GDM1 (cell line): ENCODE results near the gene NAP1L5.

Experiments used
- DNase-seq: peaks from one replicate; lab custom pipeline; 2025; lab: John Stamatoyannopoulos, UW

NAP1L5 gene

GRCh38 chr4:88660446-88661294 is 37.0 kb downstream of the NAP1L5 start:
- no peak for DNase-seq

GRCh38 chr4:88659890-88660208 is 37.8 kb downstream of the NAP1L5 start:
- DNase-seq, result no peak

- peak; percentile 9 for DNase-seq
These were observed 38.4 kb downstream of the NAP1L5 start for GRCh38 chr4:88659055-88659889.

GRCh38 chr4:88655226-88655625 is 42.4 kb downstream of the NAP1L5 start:
- no peak for DNase-seq

- DNase-seq, result no peak
These were observed 44.2 kb downstream of the NAP1L5 start for GRCh38 chr4:88653371-88653946.

- DNase-seq, result no peak
These were observed 47.9 kb downstream of the NAP1L5 start for GRCh38 chr4:88649716-88650115.

GRCh38 chr4:88646528-88647280 is 50.9 kb downstream of the NAP1L5 start:
- no peak for DNase-seq

- DNase-seq, result no peak
These were observed 51.6 kb downstream of the NAP1L5 start for GRCh38 chr4:88645994-88646393.
